HG02642 (cell line): ENCODE results near the gene FOXF2.

Experiments used
- ATAC-seq: cut with Tn5 transposase; IDR thresholded peaks from one replicate; pipeline ENCODE4 v1.9.1; 2021; ENCODE audit warnings: mild to moderate bottlenecking; ENCODE audit not compliant: unreplicated experiment, poor library complexity

FOXF2 gene

DNA sequence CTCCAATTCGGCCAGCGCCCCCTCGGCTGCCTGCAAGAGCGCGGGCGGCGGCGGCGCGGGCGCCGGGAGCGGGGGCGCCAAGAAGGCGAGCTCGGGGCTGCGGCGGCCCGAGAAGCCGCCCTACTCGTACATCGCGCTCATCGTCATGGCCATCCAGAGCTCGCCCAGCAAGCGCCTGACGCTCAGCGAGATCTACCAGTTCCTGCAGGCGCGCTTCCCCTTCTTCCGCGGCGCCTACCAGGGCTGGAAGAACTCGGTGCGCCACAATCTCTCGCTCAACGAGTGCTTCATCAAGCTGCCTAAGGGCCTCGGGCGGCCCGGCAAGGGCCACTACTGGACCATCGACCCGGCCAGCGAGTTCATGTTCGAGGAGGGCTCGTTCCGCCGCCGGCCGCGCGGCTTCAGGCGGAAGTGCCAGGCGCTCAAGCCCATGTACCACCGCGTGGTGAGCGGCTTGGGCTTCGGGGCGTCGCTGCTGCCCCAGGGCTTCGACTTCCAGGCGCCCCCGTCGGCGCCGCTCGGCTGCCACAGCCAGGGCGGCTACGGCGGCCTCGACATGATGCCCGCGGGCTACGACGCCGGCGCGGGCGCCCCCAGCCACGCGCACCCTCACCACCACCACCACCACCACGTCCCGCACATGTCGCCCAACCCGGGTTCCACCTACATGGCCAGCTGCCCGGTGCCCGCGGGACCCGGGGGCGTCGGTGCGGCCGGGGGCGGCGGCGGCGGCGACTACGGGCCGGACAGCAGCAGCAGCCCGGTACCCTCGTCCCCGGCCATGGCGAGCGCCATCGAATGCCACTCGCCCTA, 963 bp downstream of the FOXF2 start:
- ATAC-seq: no peak

DNA sequence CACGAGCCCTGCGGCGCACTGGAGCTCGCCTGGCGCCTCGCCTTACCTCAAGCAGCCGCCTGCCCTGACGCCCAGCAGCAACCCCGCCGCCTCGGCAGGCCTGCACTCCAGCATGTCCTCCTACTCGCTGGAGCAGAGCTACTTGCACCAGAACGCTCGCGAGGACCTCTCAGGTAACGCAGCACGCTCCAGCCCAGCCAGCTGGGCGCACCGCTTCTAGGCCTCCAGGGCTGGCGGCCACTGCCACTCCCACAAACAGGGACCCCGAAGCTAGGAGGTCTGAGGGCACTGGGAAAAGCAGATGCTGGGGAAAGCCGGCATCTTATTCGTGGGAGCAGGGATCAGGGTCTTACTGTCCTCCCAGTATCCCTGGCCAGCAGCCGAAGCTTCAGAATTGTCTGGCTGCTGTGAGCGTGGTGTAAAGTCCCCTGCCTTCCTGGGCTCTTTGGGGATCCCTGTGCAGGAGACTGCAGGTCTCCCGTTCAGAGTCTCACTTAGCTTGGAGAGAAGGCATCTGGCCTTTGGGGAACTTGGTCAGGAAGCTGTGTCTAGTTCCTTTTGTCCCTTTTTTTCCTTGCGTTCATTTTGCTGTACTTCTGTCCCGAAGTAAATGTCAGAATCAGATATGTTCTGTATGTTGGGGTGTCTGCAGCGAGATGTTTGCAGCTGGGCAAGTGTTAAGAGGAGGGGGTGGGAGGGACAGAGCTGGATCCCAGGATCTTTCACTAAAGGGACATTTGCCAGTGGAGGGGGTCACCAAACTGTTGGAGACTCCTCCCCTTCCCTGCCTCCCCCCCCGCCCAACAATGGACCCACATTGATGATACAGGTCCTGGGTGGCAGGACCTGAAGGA, 1.8 kb downstream of the FOXF2 start:
- ATAC-seq: no peak

DNA sequence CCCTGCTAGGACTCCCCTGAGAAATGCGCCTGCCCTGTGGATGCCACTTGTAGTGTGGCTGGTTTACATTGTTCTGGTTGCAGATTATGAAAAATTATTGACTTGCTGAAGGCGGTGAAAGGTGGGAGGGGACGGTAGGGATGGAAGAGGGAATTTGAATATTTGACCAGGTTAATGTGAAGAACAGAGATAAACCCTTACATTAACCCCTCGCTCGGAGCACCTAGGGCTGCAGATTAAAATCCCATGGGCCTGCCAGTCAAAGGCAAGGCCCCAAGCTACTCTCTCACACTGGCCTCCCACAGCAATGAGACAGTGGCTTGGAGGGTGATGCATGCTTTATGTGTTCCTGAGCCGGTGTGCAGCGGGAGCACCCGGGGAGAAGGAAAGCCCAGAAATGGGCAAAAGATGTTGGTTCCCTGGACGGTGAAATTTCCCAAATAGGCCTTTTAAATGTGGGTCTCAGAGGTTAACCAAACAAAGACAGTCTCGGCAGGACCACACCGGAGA, 2.5 kb downstream of the FOXF2 start:
- no peak for ATAC-seq

DNA sequence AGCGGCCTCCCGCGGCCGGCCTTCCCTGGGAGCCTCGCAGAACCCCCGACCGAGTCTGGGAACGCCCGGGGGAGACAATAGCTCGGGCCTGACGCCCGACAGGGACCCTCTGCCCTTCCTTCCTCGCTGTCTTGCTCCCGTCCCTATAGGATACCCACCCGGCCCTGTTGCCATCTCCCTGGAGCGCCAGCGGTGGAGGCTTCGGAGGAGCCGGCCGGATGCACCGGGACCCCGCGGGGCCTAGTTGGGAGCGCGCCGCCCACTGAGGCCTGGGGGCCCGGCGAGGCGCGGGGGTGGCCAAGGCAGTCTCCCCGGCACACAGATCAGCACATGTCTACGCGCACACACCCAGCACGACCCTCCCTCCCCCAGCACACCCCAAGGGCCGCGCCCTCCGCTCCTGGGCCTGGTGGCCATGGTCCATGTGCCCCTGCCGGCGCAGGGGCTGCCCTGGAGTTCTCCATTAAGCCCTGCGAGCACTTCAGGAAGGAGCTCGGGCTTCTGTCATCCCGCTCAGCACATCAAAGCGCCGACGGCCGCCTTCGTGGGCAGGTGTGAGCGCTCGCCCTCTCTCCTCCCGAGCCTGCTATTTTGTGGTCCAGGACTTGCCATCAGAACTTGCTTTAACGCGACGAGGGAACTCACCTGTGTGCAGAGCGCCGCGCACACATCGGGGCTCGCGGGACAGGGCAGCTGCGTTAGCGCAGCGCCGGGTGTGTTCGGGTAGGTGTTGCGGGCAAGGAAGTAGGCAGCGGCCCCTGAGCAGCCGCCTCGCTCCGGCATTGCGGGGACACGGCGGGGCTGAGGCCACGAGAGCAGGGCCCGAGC, 3.7 kb downstream of the FOXF2 start:
- ATAC-seq: no peak

DNA sequence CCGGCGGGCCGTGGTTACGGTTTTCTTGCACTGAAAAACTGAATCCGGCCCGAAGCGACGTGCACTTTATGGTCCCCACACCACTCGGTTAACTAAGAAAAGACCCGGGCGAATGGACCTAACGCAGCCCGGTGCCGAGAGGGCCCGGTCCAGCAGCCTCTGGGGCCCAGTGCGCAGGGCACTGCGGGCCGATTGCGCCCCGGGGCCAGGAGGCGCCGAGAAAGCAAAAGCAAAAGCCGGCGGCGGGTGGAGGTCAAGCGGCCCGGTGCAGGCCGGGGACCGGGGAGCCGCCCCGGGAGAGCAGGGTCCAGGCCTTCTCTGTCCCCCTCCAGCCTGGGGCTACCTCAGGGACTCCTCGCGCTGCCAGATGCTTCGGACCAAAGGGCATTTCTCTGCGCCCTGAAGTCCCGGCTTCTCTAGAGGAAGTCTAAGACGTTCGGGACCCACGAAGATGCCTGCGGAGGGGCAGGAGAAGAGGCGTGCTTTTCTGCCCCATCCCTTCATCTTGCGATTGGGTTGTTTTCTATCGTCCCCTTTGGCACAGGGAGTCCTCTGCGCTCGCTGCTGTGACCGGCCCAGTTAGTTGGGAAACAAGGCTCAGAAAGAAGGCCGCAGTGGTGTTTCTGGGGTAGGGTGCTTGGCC, 4.4 kb downstream of the FOXF2 start:
- no peak for ATAC-seq

DNA sequence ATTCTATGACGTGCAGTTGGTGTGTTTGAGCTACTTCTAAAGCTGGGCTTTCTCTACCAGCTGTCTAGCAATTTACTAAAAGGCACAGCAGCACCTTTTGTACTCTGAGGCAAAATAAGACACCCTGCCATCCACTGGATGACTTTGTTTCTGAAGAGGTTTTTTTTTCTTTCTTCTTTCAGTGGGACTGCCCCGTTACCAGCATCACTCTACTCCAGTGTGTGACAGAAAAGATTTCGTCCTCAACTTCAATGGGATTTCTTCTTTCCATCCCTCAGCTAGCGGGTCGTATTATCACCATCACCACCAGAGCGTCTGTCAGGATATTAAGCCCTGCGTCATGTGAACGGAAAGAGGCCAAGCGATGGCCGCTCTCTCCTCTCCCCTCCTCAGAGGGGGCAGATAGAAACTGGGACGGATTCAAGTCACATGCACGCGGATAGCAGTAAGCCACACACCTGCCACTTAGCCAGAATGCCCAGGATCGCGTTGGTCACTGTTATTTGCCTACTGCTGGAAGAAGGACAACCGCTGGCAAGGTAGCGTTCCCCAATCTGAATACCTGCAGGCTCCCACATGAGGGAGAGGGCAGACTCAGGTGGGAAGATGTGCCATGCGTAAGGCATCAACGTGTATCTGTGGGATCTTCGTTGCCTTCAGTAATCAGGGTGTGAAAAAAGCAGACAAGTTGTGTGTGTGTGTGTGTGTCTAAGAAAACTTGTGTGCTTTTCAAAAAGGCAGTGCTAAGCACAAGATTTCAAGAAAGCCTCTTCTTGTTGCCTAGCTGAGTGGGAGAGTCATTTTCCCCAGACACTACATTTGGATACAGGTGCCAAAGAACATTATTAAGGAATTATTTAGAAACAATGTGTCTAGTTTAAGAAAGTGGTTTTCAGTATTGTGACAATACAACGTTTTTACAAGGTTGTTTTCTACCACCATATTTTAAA, 5.4 kb downstream of the FOXF2 start:
- no peak for ATAC-seq

DNA sequence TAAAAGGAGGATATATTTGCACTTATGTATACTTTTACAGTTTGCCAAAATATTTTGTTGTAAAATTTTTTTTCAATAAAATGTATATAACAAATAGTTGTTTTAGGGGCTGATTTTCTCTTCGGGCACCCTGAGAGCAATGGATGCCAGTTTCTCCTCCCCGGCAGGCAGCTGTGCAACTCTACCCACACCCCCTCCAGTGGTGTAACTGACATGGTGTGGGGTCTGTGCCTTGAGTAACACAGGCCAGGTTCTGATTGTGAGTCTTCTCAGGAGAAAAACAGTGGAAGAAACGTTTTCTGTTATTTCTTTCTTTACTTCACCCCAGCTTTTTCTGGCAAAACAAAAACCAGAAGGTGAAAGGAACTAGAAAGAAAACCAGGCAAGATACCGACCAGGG, 6.1 kb downstream of the FOXF2 start:
- ATAC-seq: no peak

DNA sequence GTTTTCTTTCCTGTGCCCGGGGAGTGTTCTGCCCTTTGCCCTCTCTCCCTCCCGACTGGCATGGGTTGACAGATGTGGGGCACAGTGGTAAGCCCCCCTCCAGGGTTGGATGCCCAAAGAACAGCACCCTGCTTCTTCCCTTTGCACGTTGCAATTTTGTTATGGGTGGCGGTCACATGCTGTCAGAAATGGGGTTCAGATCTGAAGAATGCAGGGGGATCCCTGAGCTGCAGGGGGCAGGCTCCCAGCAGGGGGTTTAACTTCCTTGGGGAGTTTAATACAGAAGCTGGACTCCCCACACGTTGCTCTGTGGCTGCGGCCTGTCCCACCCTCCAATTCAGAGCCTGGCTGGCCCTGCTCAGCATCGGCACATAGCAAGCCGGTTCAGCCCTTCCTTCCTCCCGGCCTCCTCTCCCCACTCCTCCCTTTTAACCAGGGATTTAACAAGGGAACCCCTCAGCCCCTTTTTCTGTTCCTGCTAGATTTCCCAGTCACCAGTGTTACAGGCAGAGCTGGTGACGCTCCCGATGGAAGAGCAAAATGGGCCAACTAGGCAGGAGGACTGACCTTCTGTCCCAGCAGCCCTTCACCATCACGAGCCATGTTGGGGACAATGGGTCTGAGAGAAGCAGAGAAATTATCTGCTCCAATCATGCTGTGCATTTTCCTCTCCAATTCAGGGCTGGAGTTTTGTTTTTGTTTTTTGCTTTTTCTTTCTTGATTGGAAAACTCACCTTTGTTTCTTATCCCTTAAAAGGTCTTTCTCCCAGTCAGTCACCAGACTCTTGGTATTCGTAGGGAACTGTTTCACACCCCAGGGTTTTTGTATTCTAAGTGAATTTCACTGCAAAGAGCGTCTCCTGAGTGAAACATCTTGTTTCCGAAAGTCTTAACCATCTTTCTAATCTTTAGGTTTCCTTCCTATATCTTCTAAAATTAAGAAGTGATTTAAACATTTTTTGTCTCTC, 6.8 kb downstream of the FOXF2 start:
- no peak for ATAC-seq

DNA sequence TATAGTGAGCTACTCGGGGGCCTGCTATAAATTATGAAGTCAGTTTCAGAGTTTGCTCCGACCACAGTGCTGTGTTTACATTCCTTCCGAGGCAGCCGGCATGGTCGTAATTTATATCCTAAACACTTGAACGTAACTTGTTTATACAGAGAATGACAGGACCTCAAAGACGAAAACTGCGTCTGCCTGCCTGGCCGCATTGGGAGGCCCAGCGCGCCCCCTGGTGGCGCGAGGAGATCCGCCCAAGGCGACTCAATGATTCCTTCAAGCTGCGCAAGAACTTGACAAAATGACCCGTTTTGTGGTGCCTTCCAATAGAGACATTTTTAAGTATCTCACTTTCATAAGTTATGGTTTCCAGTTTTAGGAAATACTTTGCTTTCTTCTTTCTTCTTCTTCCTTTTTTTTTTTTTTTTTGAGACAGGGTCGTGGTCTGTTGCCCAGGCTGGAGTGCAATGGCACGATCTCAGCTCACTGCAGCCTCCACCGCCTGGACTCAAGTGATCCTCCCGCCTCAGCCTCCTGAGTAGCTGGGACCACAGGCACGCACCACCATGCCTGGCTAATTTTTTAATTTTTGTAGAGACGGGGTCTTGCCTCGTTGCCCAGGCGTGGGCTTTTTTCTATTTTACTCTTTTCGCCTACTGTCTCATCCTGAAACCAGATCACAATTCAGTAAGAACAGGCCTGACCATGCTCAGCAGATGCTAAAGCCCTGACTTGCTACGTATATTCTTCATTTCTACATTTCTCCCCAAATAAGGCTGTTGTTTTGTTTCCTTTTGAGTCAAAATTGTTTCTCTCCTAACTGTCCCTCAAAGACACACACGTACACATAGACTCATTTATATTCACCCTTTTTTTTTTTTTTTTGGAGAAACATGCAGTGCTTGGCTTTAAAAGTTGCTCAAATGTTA, 7.8 kb downstream of the FOXF2 start:
- peak; percentile 67 for ATAC-seq

DNA sequence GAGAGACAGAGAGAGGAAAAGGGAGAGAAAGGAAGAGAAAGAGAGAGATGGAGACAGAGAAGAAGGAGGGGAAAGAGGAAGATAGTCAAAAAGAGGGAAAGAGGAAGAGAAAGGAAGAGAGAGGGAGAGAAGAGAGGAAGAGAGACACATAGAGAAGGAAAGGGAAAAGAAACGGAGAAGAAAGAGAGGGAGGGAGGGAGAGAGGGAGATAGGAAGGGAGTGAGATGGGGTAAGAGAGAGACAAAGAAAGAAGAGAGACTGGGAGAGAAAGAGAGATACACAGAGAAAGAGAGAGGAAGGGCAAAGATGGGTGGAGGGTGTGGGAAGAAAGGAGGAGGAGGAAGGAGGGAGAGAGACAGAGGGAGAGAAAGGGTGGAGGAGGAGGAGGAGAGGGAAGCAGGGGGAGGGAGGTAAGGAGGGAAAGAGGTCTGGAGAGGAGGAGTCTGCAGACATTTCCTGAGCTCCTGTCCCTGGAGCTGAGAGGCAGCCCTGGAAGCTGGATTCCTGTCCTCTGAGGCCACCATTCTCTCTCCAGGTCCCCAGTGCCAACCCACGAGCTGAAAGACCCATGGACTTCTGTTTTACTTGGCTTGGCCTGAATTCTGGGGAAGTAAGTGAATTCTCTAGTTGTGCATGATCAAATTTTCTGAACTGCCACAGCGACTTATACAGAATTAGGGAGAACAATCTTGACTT, 9.9 kb downstream of the FOXF2 start:
- no peak for ATAC-seq

DNA sequence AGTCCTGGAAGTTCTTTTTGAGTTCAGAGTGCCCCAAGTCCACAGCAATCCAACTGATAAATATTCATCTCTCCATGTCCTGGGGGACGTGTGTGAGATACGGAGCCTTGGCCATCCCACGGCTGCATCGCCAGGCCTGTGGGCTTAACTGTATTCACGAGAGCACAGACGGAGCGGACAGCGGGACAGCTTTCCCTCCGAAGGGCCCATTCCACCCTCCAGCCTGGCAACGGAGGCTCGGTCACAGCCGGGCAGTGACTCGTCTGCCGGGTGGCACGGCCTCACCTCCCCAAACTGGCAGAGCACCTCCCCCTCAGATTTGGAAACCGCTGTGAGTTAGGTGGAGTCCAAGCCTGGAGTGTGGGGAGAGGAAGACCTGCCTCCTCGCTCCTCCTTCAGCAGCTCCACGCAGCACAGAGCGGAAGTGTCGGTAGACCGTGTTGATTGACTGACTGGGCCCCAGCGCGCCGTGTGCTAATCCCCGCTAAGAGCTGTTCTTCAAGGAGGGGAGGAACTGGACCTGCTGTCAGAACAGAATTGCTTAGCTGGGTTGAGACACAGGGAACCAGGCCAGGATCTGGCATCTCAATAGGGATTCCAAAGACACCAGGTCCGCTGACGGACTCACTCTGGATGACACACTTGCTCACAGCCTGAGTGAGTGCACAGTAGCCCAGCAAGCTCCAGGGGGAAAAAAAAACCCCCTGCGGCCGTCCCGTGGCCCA, 10.9 kb downstream of the FOXF2 start:
- ATAC-seq: no peak

DNA sequence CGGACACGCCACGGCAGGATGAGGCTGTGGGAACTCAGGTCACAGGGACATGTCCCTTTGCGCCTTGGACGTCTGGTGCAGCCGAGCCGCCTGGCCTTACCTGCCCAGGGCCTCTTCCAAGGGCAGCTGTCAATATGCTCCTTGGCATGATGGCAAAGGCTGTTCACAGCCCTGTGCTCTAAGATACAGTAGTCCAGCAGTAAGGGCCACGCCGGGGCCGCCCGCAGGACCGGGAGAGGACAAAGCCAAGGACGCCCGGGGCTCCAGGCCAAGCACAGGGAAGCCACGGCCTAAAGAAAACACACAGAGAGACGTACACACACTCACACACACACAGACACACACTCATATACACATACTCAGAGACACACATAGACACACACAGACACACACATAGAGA, 13.0 kb downstream of the FOXF2 start:
- no peak for ATAC-seq

DNA sequence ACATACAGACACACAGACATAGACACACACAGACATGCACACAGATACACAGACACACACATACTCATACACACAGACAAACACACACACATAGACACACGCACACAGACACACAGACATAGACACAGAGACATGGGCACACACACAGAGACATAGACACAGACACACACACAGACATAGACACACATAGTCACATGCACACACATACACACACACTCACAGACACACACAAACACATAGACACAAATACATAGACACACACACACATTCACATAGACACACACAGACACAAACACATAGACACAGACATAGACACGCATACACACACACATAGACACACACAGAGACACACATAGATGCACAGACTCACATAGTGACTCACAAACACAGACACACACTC, 13.5 kb downstream of the FOXF2 start:
- ATAC-seq: no peak

DNA sequence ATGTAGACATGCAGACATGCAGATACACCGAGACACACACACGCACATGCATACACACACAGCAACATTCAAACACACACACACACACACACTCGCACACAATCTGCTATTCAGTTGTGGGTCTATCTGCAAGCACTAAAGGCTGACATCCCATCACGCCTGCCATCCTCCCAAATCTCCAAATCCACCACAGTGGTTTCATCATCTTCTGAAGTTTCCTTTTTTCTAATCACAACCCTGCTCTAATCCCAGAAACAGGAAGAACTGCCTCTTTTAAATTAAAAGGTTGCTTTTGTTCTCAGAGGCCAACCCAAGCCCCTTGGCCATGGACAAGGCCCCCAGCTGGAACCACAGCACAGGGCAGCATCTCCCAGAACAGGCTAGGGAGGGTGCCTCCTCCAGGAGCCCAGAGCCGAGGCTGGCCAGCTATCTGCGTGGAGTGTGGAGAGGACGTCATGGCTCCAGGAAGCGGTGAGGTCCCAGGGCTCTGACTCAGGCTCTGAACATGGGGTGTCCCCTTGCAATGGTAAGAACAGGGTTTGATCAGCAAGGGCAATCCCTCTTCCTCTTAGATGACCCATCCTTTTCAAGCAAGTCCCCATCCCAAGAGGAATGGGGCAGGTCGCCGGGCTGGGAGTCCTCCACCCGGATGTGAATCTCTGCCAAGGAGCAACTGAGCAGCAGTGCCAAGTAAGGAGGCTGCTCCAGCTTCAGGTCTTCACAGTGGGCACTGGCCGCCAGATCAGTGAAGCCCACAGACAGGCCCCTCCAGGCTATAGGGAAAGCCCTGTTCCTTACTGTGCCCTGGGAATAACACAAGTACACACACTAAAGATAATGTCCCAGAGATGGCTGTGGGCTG, 14.7 kb downstream of the FOXF2 start:
- ATAC-seq: no peak

DNA sequence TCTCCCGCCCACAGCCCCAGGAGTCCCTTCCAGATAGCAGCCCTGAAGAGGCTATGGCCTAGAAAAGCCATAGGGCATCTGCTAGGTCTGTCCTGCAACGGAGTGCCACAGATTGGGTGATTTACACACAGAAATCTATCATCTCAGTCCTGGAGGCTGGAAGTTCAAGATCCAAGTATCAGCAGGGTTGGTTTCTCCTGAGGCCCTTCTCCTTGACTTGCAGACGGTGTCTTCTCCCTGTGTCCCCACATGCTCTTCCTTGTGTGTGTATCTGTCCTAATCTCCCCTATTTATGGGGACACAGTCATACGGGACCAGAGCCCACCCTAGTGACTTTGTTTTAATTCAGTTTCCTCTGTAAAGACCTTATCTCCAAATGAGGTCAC, 15.3 kb downstream of the FOXF2 start:
- ATAC-seq: no peak
